Adrenal gland (tissue), 12 donors: ENCODE data around the gene IFT25. TPM values are rescaled to one million over a fixed set of nuclear protein-coding genes. Genes with fewer than 3 reads are reported as not detected.
A peak's percentile ranks its signal among the peaks of the same experiment; 100 is the strongest.

Experiments
- DNase-seq, 7 donors: peaks; one replicate each; pipeline ENCODE4 v3.0.0-alpha.2; 2019 to 2020
- H3K27ac ChIP-seq, 5 donors: fragments of 200-600 bp; sonication (generic) in 4 of 5; 1 replicate in 3 of 5; 2 replicates in 2 of 5; pipeline versions ENCODE4 v1.5.1 to v1.8.0; 2016 to 2020; ENCODE audit warnings: mild to moderate bottlenecking in 1 of 5
- H3K27me3 ChIP-seq: fragments of 200-600 bp; 2 replicates; pipeline ENCODE4 v1.8.0; 2021
- H3K36me3 ChIP-seq, 2 donors: fragments of 200-600 bp; replicated peaks in 1 of 2; 1 replicate in 1 of 2; 2 replicates in 1 of 2; pipeline versions ENCODE4 v1.5.1 to v1.8.0; 2018 to 2022
- H3K4me1 ChIP-seq, 2 donors: fragments of 200-600 bp; replicated peaks in 1 of 2; 1 replicate in 1 of 2; 2 replicates in 1 of 2; pipeline versions ENCODE4 v1.5.1 to v1.8.0; 2018 to 2021
- H3K4me3 ChIP-seq, 4 donors: fragments of 200-600 bp; sonication (generic) in 3 of 4; one replicate each; pipeline ENCODE4 v1.5.1; 2016 to 2018
- H3K9me3 ChIP-seq, 3 donors: fragments of 200-600 bp; sonication (generic) in 1 of 3; replicated peaks in 1 of 3; 1 replicate in 2 of 3; 2 replicates in 1 of 3; pipeline versions ENCODE4 v1.5.1 to v1.8.0; 2016 to 2021
- CTCF ChIP-seq, 6 experiments: fragments of 450-650 bp in 4 of 6; fragments of 200-600 bp in 2 of 6; sonication (generic) in 1 of 6; IDR thresholded peaks; 1 replicate in 5 of 6; 2 replicates in 1 of 6; pipeline versions ENCODE4 v1.5.1 to v1.8.0; 2016 to 2021; ENCODE audit warnings: antibody characterized with exemption in 6 of 6, mild to moderate bottlenecking in 2 of 6, moderate library complexity in 1 of 6
- POLR2A ChIP-seq, 2 donors: fragments of 450-650 bp; IDR thresholded peaks; one replicate each; pipeline ENCODE4 v1.6.1; 2017; ENCODE audit warnings: antibody characterized with exemption in 2 of 2, mild to moderate bottlenecking in 2 of 2, moderate library complexity in 1 of 2
- WGBS, 4 donors: extraction: QIAGEN DNeasy Blood & Tissue Kit in 2 of 4; methylation state at CpG; one replicate each; pipeline versions ENCODE4 v1.1.5 to v1.1.7; 2013 to 2017; 5-methylcytosine and 5-hydroxymethylcytosine counted together
- intact Hi-C, 2 donors: fragments of 100-400 bp; cut with DNase I; formaldehyde crosslinking; loops; one replicate each; pipeline versions ENCODE4 v1.14.1 to v1.15.0; 2022 to 2023
- polyA plus RNA-seq, 3 donors: library from polyadenylated mRNA; stranded (reverse); fragments of 200-250 nt in 2 of 3; fragments of 350-450 nt in 1 of 3; fragmentation: Illumina TruSeq in 1 of 3; extraction: RNeasy Lipid Tissue Mini Kit (QIAGEN cat#74804) in 1 of 3; gene quantifications; one replicate each; pipeline ENCODE4 v1.2.3, GENCODE V29; 2013 to 2014
- total RNA-seq, 9 donors: library from RNA; depleted of rRNA in 4 of 9; stranded (reverse); fragments of >200 nt in 4 of 9; fragments of 120-200 nt in 1 of 9; fragmentation: NEBNext Ultra II Directional in 1 of 9; extraction: Animal tissue kit (Norgen Biotek cat#: 25700) in 1 of 9; gene quantifications; one replicate each; pipeline versions ENCODE4 v1.1.0 to v1.2.4, GENCODE V29; 2013 to 2023
- donor health status: healthy with polysubstance abuse.
- donor health status: Bipolar disorder and iron deficiency.
- donor health status: DM: yes; HTN: yes; CAD: no.
- donor health status: DM: no; HTN: no; CAD: no.
- donor health status: DM: no; HTN: no; CAD: no.
- donor health status: DM: yes; HTN: yes; CAD: no.

Gene IFT25
- total and polyA plus RNA-seq, 12 donors: 7.2 to 53.1 (median 29.1) TPM

GRCh38 chr1:53943490-53944043, 1.9 kb downstream of the IFT25 start:
- WGBS, 4 donors: 94 to 98% (median 96%) methylated on average over 14 of the region's 14 CpGs
- intact Hi-C loops: loop anchor here (5.0 to 10.0 kb wide), 2 partner anchors 49 to 56 kb away; partner anchors contain the start of genes DIO1 (in 1 of the 2) and YIPF1 (in 1 of the 2)
- H3K4me1 ChIP-seq: peaks cover 13 to 28% of the 10 kb centered on the region in 2 donors
- H3K4me3 ChIP-seq: no peak overlapping the region
- no peak for DNase-seq
- no peak for TF ChIP-seq POLR2A (IDR thresholded peaks at IDR 0.05)
- no peak for TF ChIP-seq CTCF (IDR thresholded peaks at IDR 0.05)
- no peaks in the 10 kb centered on the region for H3K36me3 ChIP-seq
- H3K27me3 ChIP-seq: no peaks in the 10 kb centered on the region
- no peaks in the 10 kb centered on the region for H3K9me3 ChIP-seq
- no peak overlapping the region for H3K27ac ChIP-seq

DNA sequence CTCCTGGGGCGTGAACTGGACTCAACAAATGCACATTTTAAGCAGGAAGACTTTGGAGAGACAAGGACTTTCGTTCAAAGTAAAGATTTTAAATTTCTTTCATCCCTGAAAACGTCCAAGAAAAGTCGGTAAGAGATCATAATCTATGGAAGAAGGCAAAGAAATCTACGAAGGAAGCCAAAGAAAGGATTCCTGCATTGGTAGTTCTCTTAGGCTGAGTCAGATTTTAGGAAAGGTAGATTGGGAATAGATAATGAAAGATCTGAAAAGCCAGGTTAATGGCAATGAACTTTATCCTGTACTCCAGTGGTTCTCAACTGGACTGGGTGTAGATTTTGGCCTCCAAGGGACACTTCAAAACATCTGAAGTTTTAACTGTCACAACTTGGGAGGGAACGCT, 2.4 kb downstream of the IFT25 start:
- intact Hi-C loops: loop anchor here (5.0 to 10.0 kb wide), 2 partner anchors 48 to 56 kb away; partner anchors contain the start of genes DIO1 (in 1 of the 2) and YIPF1 (in 1 of the 2)
- Histone ChIP-seq H3K36me3 (no peaks in the 10 kb centered on the region), H3K27me3 (no peaks in the 10 kb centered on the region), H3K27ac (no peak overlapping the region), H3K9me3 (no peaks in the 10 kb centered on the region), H3K4me1 (peaks cover 13 to 28% of the 10 kb centered on the region in 2 donors), H3K4me3 (no peak overlapping the region)
- WGBS, 4 donors: 94 to 97% (median 95%) methylated on average over 6 of the region's 6 CpGs
- TF ChIP-seq POLR2A (IDR thresholded peaks at IDR 0.05) (no peak), CTCF (IDR thresholded peaks at IDR 0.05) (no peak)
- no peak for DNase-seq

DNA sequence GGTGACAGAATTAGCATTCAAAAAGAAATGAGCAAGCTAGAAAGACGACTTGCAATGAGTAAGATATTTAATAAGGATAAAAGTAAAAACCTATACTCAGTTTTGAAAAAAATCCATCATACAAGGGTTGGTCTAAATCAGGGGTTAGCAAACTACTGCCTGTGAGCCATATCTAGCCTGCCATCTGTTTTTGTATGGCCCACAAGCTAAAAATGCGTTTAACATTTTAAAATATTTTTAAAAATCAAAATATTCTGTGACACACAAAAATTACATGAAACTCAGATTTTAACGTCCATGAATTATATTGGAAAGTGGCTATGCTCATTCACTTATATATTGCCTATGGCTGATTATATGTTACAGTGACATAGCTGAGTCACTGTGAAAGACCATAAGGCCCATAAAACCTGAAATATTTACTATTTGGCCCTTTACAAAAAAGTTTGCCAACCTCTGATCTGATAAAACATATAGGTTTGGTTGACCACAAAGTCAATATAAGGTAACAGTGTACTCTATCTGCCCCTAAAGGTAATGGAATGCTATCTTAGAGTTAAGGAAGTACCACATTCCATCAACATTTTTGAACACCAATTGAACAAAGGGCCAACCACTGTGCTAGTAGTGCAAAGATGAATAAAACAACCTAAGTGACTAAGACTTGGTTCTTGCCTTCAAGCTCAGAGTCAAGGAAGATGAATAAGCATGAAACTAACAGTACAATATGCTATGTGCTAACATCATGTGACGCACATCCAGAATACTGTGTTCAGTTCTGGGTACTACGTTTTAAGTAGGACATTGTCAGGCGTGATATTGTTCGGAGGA, 3.2 kb downstream of the IFT25 start:
- peaks cover 7 to 22% of the 10 kb centered on the region in 2 donors for H3K4me1 ChIP-seq
- no peak for TF ChIP-seq CTCF (IDR thresholded peaks at IDR 0.05)
- TF ChIP-seq POLR2A (IDR thresholded peaks at IDR 0.05): no peak
- no peak overlapping the region for H3K27ac ChIP-seq
- H3K36me3 ChIP-seq: no peaks in the 10 kb centered on the region
- 87 to 92% (median 91%) methylated on average over 7 of the region's 7 CpGs for WGBS, 4 donors
- no peaks in the 10 kb centered on the region for H3K9me3 ChIP-seq
- no peaks in the 10 kb centered on the region for H3K27me3 ChIP-seq
- intact Hi-C loops: loop anchor here (5.0 to 10.0 kb wide), 2 partner anchors 48 to 55 kb away; partner anchors contain the start of genes DIO1 (in 1 of the 2) and YIPF1 (in 1 of the 2)
- no peak overlapping the region for H3K4me3 ChIP-seq
- DNase-seq: no peak

DNA sequence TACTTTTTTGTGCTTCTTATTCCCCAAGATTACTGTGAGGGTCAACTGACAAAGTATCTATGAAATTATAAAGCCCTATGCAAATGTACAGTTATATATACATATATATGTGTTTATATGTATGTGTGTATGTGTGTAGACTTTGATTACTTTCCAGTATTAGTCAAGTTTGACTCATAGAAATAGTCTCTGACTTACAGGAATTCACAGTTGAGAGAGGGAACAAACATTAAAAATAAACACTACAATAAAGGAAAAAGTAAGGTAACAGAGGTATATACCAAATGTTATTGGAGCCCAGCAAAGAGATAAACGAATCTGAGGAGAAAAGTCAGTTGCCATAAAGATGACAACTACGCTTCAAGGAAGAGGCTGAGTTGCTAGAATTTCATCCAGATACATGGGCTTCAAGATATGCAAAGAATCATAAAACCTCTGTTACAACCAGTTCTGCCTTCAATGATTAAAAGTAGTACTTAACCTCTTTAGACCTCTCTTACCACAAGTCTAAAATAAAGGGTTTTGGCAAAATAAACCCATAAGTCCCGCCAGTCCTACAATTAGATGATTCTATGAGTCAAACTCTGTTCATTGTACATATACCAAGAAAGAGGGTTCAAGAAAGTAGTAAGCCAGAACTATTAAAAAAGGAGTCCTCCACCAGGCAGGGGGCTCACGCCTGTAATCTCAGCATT, 7.2 kb downstream of the IFT25 start:
- intact Hi-C loops: no loop called here
- Histone ChIP-seq H3K9me3 (peaks cover 0 to 4% (median 0%) of the 10 kb centered on the region in 3 donors), H3K27ac (peak overlapping the region in 1 of 5 donors; percentile 20), H3K36me3 (no peaks in the 10 kb centered on the region), H3K4me3 (no peak overlapping the region), H3K4me1 (peaks cover 0 to 7% of the 10 kb centered on the region in 2 donors), H3K27me3 (no peaks in the 10 kb centered on the region)
- 88 to 93% (median 91%) methylated on average over 4 of the region's 4 CpGs for WGBS, 4 donors
- DNase-seq: no peak
- TF ChIP-seq CTCF (IDR thresholded peaks at IDR 0.05): no peak
- no peak for TF ChIP-seq POLR2A (IDR thresholded peaks at IDR 0.05)
